Endothelial cell of umbilical vein (primary cell): ENCODE results near the gene PTH1R. TPM values are rescaled to one million over a fixed set of nuclear protein-coding genes. Genes with fewer than 3 reads are reported as not detected.

Experiments
- BruUV-seq: library from RNA; stranded (reverse); fragments of 400-500 nt; replicated peaks from 2 replicates; lab custom pipeline; 2021; lab: Mats Ljungman, UMichigan
- CTCF ChIA-PET: fragments of 300-600, 350-600 bp; sonication (Branson Sonifier 250); formaldehyde crosslinking; loops from one replicate; lab custom pipeline; 2021; ENCODE audit warnings: antibody characterized with exemption, inconsistent platforms; lab: Charles Lee
- POLR2A ChIA-PET: fragments of 300-600, 350-600 bp; sonication (Branson Sonifier 250); formaldehyde crosslinking; loops from one replicate; lab custom pipeline; 2021; ENCODE audit warnings: antibody characterized with exemption, inconsistent platforms; lab: Charles Lee
- DNase-seq: peaks from one replicate; pipeline ENCODE4 v3.0.0-alpha.2; 2011; ENCODE audit warnings: low read depth, low spot score
- FAIRE-seq: peaks from 2 replicates; lab custom pipeline; 2011; peaks lifted over from hg19 to GRCh38; lab: Jason Lieb, UNC
- H2AFZ ChIP-seq: 2 replicates; pipeline ENCODE4 v1.6.0; 2012; ENCODE audit warnings: low read depth, low read length, control low read depth, inconsistent platforms
- H3K27ac ChIP-seq: 2 replicates; pipeline ENCODE4 v1.5.1; 2011; ENCODE audit warnings: low read depth, mild to moderate bottlenecking, control low read depth, low read length, moderate library complexity; ENCODE audit not compliant: insufficient read depth
- H3K27me3 ChIP-seq, 2 experiments: 2 replicates each; pipeline versions ENCODE4 v1.6.0 to v1.6.1; 2011; ENCODE audit warnings: low read length in 2 of 2, mixed read lengths in 1 of 2; ENCODE audit not compliant: control insufficient read depth in 2 of 2, insufficient read depth in 2 of 2
- H3K36me3 ChIP-seq, 2 experiments: 2 replicates in 1 of 2; 3 replicates in 1 of 2; pipeline ENCODE4 v1.5.1; 2011; ENCODE audit warnings: low read length in 2 of 2, mild to moderate bottlenecking in 1 of 2, moderate library complexity in 1 of 2; ENCODE audit not compliant: control insufficient read depth in 2 of 2, insufficient read depth in 2 of 2; ENCODE audit errors: extremely low read depth in 1 of 2
- H3K4me1 ChIP-seq: 3 replicates; pipeline ENCODE4 v1.5.1; 2011; ENCODE audit warnings: mild to moderate bottlenecking, low read length; ENCODE audit not compliant: control insufficient read depth, insufficient read depth; ENCODE audit errors: extremely low read depth
- H3K4me2 ChIP-seq: 2 replicates; pipeline ENCODE4 v1.6.1; 2011; ENCODE audit warnings: low read length, control low read depth, mixed read lengths; ENCODE audit not compliant: insufficient read depth
- H3K4me3 ChIP-seq, 3 experiments: fragments of 200-600 bp in 1 of 3; sonication (generic), shearing (Covaris generic) in 1 of 3; replicated peaks in 1 of 3; 2 replicates each; pipeline ENCODE4 v1.5.1; 2011 to 2016; ENCODE audit warnings: control low read depth in 3 of 3, low read length in 3 of 3, mild to moderate bottlenecking in 2 of 3, inconsistent platforms in 1 of 3, low read depth in 1 of 3, moderate library complexity in 1 of 3; ENCODE audit not compliant: insufficient read depth in 1 of 3
- H3K79me2 ChIP-seq: 2 replicates; pipeline ENCODE4 v1.6.0; 2012; ENCODE audit warnings: low read length, inconsistent platforms; ENCODE audit not compliant: control insufficient read depth, insufficient read depth
- H3K9ac ChIP-seq: replicated peaks from 2 replicates; pipeline ENCODE3; 2011; ENCODE audit warnings: low read length, control low read depth; ENCODE audit not compliant: insufficient read depth; ENCODE audit errors: extremely low read depth
- H3K9me1 ChIP-seq: replicated peaks from 3 replicates; pipeline ENCODE4 v1.6.0; 2011; ENCODE audit warnings: mild to moderate bottlenecking, low read length; ENCODE audit not compliant: control insufficient read depth, insufficient read depth; ENCODE audit errors: extremely low read depth
- H3K9me3 ChIP-seq: replicated peaks from 2 replicates; pipeline ENCODE4 v1.5.1; 2012; ENCODE audit warnings: low read length, inconsistent platforms; ENCODE audit not compliant: control insufficient read depth, insufficient read depth
- H4K20me1 ChIP-seq: replicated peaks from 2 replicates; pipeline ENCODE3; 2011; ENCODE audit warnings: mild to moderate bottlenecking, low read length; ENCODE audit not compliant: control insufficient read depth, insufficient read depth; ENCODE audit errors: extremely low read depth
- CTCF ChIP-seq, 2 donors: IDR thresholded peaks; 1 replicate in 1 of 2; 2 replicates in 1 of 2; pipeline ENCODE4 v1.5.1; 2011; ENCODE audit warnings: low read length in 2 of 2, mild to moderate bottlenecking in 2 of 2, moderate library complexity in 2 of 2, control low read depth in 1 of 2, inconsistent platforms in 1 of 2, low read depth in 1 of 2; ENCODE audit not compliant: insufficient read depth in 1 of 2; ENCODE audit errors: extremely low read depth in 1 of 2
- EZH2 ChIP-seq: IDR thresholded peaks from 2 replicates; pipeline ENCODE4 v1.6.1; 2012; ENCODE audit warnings: borderline replicate concordance, low read depth, mild to moderate bottlenecking, moderate library complexity, low read length, inconsistent platforms; ENCODE audit not compliant: severe bottlenecking
- FOS ChIP-seq: IDR thresholded peaks from 2 replicates; pipeline ENCODE4 v1.6.1; 2011; ENCODE audit warnings: mild to moderate bottlenecking, low read length, moderate library complexity, borderline replicate concordance; ENCODE audit not compliant: insufficient read depth
- GATA2 ChIP-seq: IDR thresholded peaks from 2 replicates; pipeline ENCODE4 v1.7.0; 2011; ENCODE audit warnings: low read depth, mild to moderate bottlenecking, moderate library complexity, mixed read lengths, low read length; ENCODE audit not compliant: insufficient read length, insufficient read depth
- JUN ChIP-seq: IDR thresholded peaks from 2 replicates; pipeline ENCODE4 v1.6.1; 2011; ENCODE audit warnings: borderline replicate concordance, low read depth; ENCODE audit not compliant: insufficient read length, insufficient read depth
- MAX ChIP-seq: IDR thresholded peaks from 2 replicates; pipeline ENCODE4 v1.6.1; 2011; ENCODE audit not compliant: insufficient read depth, insufficient read length
- MYC ChIP-seq: IDR thresholded peaks from one replicate; pipeline ENCODE4 v1.6.1; 2011; ENCODE audit warnings: mild to moderate bottlenecking, low read depth, low read length
- POLR2A ChIP-seq: IDR thresholded peaks from 2 replicates; pipeline ENCODE4 v1.6.1; 2012; ENCODE audit warnings: low read depth, mild to moderate bottlenecking, control low read depth, low read length
- POLR2AphosphoS5 ChIP-seq: IDR thresholded peaks from 2 replicates; pipeline ENCODE4 v1.6.1; 2012; ENCODE audit warnings: low read depth, mild to moderate bottlenecking, control low read depth, low read length, moderate library complexity; ENCODE audit not compliant: insufficient read depth
- dilution Hi-C: fragments of 300-500 bp; cut with MboI; formaldehyde crosslinking; loops from one replicate; pipeline ENCODE4 v1.15.0; 2019; ENCODE audit warnings: low sequenced_read_pairs; ENCODE audit not compliant: extremely low pct_ligation_motif_present
- intact Hi-C: fragments of 100-400 bp; cut with micrococcal nuclease; formaldehyde crosslinking; loops from one replicate; pipeline ENCODE4 v1.10.0; 2022
- polyA plus RNA-seq, 4 experiments: library from polyadenylated mRNA; depleted of rRNA in 3 of 4; stranded (reverse) in 3 of 4; unstranded in 1 of 4; fragments of >200 nt; gene quantifications; 2 replicates each; pipeline versions ENCODE4 v1.2.1 to v1.2.3, GENCODE V29; 2011 to 2012; ENCODE audit warnings: missing spikeins in 1 of 4
- total RNA-seq: library from RNA; stranded (reverse); gene quantifications from 2 replicates; pipeline ENCODE4 v1.2.3, GENCODE V29; 2021

The PTH1R gene
- total and polyA plus RNA-seq, 2 donors (not counting 3 experiments of a cell fraction or from before 2014, with no cell fraction given): 0.08 to 0.46 TPM

- Histone ChIP-seq H2AFZ (no peak overlapping the region), H3K4me2 (no peak overlapping the region), H3K4me1 (peaks cover 50% of the 10 kb centered on the region), H3K36me3 (no peaks in the 10 kb centered on the region), H3K4me3 (no peak overlapping the region), H3K27me3 (no peaks in the 10 kb centered on the region), H3K9me3 (no peaks in the 10 kb centered on the region), H3K27ac (no peak overlapping the region), H3K9ac (no peak overlapping the region), H3K9me1 (no peaks in the 10 kb centered on the region), H4K20me1 (no peaks in the 10 kb centered on the region), H3K79me2 (peaks cover 90% of the 10 kb centered on the region)
- FAIRE-seq (no peak), DNase-seq (no peak)
- no TSS peak for BruUV-seq
- TF ChIP-seq JUN (no peak), MAX (no peak), CTCF (IDR thresholded peaks at IDR 0.05; ENCODE audit: extremely low read depth in 1 of 2, insufficient read depth in 1 of 2, low read depth in 1 of 2, low read length in 2 of 2) (no peak), POLR2AphosphoS5 (no peak), GATA2 (no peak), FOS (no peak), MYC (no peak), EZH2 (no peak), POLR2A (no peak)
- intact Hi-C loops (no loop called here), dilution Hi-C loops (no loop called here)
- ChIA-PET POLR2A (no interaction called here), CTCF (interaction anchor here (0.8 to 1.8 kb wide), 5 partner anchors 10 to 27 kb away, joined by 4 to 8 read pairs (median 5); no protein-coding TSS in a partner anchor)
Observed at GRCh38 chr3:46950177-46950576, 72.7 kb downstream of the PTH1R start.
